Breast epithelium (tissue), 3 donors: ENCODE results near the gene FNBP1.

Experiments
- POLR2A ChIP-seq: fragments of 450-650 bp; IDR thresholded peaks from one replicate; pipeline ENCODE4 v1.6.1; 2016; ENCODE audit warnings: antibody characterized with exemption, mild to moderate bottlenecking, moderate library complexity
- TF ChIP-seq, protein P1 (sequence below), 3 donors: fragments of 450-650 bp; IDR thresholded peaks; one replicate each; pipeline ENCODE4 v1.5.1; 2016 to 2017; ENCODE audit warnings: antibody characterized with exemption in 3 of 3, mild to moderate bottlenecking in 3 of 3, moderate library complexity in 3 of 3

DNA sequence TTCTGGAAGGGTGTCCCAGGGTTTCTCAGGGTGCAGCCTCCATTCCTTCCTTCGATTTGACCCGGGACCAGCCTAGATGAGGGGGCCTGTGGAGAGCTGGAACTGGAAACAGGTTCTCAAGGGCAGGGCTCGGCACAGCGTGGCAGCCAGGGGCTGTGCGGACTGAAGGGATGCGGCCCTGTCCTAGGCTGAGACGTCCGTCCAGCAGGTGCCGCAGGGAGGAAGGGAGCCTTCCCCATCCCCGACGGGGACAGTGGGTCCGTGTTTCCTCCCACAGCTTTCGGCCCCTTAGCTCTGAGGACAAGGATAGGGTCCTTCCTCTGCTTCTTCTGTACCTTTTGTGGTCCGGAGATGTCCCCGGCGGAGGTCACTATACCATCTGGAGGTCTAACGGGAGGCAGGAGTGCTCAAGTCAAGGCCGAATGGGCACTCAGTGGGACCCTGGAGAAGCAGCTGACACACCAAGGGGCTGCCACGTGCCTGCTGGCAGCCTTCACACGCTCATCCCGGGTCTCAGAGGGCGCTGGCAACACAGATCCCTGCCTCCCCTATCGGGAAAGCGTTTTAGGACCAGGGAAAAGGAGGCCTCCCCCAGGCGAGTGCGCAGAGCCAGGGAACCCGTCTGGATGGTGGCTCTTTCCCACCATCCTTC, 157.8 kb downstream of the FNBP1 start:
- no peak for TF ChIP-seq POLR2A
- TF ChIP-seq, protein P1, sequence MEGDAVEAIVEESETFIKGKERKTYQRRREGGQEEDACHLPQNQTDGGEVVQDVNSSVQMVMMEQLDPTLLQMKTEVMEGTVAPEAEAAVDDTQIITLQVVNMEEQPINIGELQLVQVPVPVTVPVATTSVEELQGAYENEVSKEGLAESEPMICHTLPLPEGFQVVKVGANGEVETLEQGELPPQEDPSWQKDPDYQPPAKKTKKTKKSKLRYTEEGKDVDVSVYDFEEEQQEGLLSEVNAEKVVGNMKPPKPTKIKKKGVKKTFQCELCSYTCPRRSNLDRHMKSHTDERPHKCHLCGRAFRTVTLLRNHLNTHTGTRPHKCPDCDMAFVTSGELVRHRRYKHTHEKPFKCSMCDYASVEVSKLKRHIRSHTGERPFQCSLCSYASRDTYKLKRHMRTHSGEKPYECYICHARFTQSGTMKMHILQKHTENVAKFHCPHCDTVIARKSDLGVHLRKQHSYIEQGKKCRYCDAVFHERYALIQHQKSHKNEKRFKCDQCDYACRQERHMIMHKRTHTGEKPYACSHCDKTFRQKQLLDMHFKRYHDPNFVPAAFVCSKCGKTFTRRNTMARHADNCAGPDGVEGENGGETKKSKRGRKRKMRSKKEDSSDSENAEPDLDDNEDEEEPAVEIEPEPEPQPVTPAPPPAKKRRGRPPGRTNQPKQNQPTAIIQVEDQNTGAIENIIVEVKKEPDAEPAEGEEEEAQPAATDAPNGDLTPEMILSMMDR (IDR thresholded peaks at IDR 0.05) = no peak
